HL-60 (cell line): ENCODE data around the gene PAQR3.

Experiments
- DNase-seq, 2 experiments: peaks; one replicate each; pipeline ENCODE4 v3.0.0-alpha.2; 2010 to 2020; ENCODE audit warnings: low read depth in 1 of 2, low spot score in 1 of 2
- H3K27ac ChIP-seq: fragments of 250-450 bp; sonication (Bioruptor Pico); replicated peaks from 2 replicates; pipeline ENCODE4 v1.5.1; 2020; ENCODE audit warnings: mild to moderate bottlenecking, moderate library complexity
- H3K27me3 ChIP-seq: fragments of 250-450 bp; sonication (Bioruptor Pico); 2 replicates; pipeline ENCODE4 v1.5.1; 2021; ENCODE audit warnings: mild to moderate bottlenecking, moderate library complexity; ENCODE audit not compliant: insufficient read depth, poor library complexity, severe bottlenecking
- H3K4me3 ChIP-seq: replicated peaks from 2 replicates; pipeline ENCODE4 v1.5.1; 2011; ENCODE audit warnings: mild to moderate bottlenecking, control low read depth, low read length; ENCODE audit not compliant: insufficient read depth
- CTCF ChIP-seq: IDR thresholded peaks from one replicate; pipeline ENCODE4 v1.5.1; 2011; ENCODE audit warnings: low read length, control low read depth, inconsistent platforms; ENCODE audit not compliant: insufficient read depth
- GABPA ChIP-seq: IDR thresholded peaks from 2 replicates; pipeline ENCODE4 v1.6.1; 2012; ENCODE audit warnings: low read depth
- POLR2AphosphoS5 ChIP-seq: IDR thresholded peaks from 2 replicates; pipeline ENCODE4 v1.6.1; 2012; ENCODE audit warnings: low read depth
- REST ChIP-seq: IDR thresholded peaks from 2 replicates; pipeline ENCODE4 v1.6.1; 2012; ENCODE audit warnings: low read depth; ENCODE audit not compliant: insufficient replicate concordance
- SPI1 ChIP-seq: IDR thresholded peaks from 2 replicates; pipeline ENCODE4 v1.6.1; 2012; ENCODE audit warnings: low read depth, mild to moderate bottlenecking, borderline replicate concordance

Gene PAQR3

GRCh38 chr4:78864405-78865024 is 74.7 kb downstream of the PAQR3 start:
- DNase-seq, result peak; percentile 56 to 63
- no peak overlapping the region for H3K27ac ChIP-seq
- H3K27me3 ChIP-seq, result no peaks in the 10 kb centered on the region
- no peak for TF ChIP-seq POLR2AphosphoS5
- no peak for TF ChIP-seq SPI1
- TF ChIP-seq REST, result no peak
- TF ChIP-seq CTCF, result peak; percentile 53
- H3K4me3 ChIP-seq, result no peak overlapping the region

GRCh38 chr4:78863991-78864390 is 75.2 kb downstream of the PAQR3 start:
- DNase-seq, result no peak
- no peak overlapping the region for H3K4me3 ChIP-seq
- H3K27ac ChIP-seq, result no peak overlapping the region

More at GRCh38 chr4:78863991-78864390, 75.2 kb downstream of the PAQR3 start:
- no peaks in the 10 kb centered on the region for H3K27me3 ChIP-seq
- TF ChIP-seq GABPA (no peak), POLR2AphosphoS5 (no peak), CTCF (no peak), SPI1 (no peak), REST (no peak)
